OCI-M2 (cell line): ENCODE results near the gene SEPTIN1.
"Not testable (repeated sequence)": the region's sequence is repeated elsewhere in the genome, so short reads cannot be mapped to it uniquely, and the experiment has no call there.

Experiments
- DNase-seq: peaks from one replicate; lab custom pipeline; 2025; ENCODE audit not compliant: unreplicated experiment; lab: John Stamatoyannopoulos, UW

The SEPTIN1 gene

DNA sequence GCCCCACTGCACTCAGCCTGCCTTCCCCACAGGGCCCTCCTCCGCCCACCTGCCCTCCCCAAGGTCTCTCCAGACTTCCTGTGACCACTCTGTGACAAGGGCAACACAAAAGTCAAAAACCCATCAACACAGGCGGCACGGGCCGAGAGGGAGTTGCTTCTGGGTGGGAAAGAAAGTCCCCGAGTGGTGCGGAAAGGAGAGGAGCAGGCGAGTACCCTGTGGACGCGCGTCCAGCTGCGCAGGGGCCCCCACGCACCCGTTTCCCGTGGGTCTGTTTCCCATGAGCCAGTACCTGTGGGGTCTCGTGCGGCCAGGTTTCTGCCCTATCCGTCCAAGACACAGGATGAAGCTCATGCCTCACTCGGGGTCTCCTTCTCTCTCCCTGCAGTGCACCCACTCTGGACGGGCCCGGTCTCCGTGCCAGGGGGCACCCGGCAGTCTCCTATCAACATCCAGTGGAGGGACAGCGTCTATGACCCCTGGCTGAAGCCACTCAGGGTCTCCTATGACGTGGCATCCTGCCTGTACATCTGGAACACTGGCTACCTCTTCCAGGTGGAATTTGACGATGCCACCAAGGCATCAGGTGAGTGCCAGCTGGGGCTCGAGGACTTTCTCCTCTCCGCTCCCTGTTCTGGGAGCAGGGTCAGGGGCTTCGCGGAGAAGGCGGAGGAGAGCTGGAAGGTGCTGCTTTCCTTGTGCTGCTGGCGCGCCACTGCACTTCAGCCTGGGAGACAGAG is 39.4 kb downstream of the SEPTIN1 start:
- DNase-seq = no peak

- DNase-seq = not testable (repeated sequence)
Measured at GRCh38 chr16:30341971-30342370, 40.4 kb downstream of the SEPTIN1 start.

- DNase-seq = no peak
Measured at GRCh38 chr16:30340621-30341020, 41.7 kb downstream of the SEPTIN1 start.

GRCh38 chr16:30338715-30339114 is 43.6 kb downstream of the SEPTIN1 start:
- not testable (repeated sequence) for DNase-seq

DNA sequence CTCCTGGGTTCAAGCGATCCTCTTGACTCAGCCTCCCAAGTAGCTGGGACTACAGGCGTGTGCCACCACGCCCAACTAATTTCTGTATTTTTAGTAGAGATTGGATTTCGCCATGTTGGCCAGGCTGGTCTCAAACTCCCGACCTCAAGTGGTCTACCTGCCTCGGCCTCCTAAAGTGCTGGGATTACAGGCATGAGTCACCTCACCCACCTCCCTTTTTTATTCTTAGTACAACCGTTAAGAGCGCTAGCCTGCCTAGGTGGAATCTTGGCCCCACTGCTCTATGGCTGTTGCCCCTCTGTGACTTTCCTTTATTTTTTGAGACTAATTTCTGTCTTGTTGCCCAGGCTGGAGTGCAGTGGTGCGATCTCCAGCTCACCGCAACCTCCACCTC is 44.4 kb downstream of the SEPTIN1 start:
- not testable (repeated sequence) for DNase-seq

- no peak for DNase-seq
Measured at GRCh38 chr16:30335598-30336474, 46.5 kb downstream of the SEPTIN1 start.

DNA sequence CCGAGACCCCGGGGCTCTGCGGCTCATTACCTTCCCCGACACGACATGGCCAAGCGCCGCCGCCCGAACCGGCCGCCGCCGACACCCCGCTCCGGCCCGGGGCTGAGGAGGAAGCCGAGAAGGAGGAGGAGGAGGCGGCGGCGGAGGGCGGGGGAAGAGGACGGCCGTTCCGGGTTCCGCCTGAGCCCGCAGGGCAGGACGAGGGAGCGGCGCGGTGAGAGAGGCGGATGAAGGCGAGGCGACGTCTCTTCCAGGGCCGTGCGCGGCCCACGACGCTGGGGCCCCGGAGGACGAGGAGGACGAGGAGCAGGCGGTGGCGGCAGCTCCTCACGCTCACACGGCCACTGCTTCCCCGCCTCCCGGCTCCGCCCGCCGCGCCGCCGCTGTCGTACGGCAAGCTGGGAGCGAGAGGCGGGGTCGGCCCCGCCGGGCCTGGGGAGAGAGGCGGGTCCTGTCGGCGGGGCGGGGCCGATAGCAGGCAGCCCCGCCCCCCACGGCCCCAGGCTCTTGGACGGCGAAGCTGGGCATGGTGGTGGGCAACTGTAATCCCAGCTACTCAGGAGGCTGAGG is 47.2 kb downstream of the SEPTIN1 start:
- DNase-seq = not testable (repeated sequence)

DNA sequence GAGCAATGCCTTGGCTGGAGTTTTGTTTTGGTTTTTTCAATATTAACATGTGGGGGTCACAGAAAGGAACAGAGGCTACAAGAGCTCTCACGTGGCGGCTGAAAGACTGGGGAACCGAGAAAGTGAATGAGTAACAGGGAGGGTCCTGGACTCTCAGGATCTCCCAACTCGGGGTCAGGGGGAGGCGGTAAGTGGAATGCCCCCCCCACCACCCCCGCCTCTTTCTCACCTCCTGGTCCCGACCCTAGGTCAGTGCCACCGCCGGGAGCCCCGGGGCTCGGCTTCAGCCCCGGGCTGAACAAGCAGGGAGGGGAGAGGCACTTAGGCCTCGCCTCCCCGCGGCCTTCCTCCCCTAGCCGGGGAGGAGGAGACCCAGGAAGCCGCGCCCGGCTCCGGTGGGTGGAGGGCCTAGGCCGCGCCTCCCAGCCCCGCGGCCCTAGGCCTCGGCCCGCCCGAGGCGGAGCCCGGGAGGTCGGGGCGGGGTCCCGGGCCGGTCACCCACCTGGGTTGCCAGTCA is 47.8 kb downstream of the SEPTIN1 start:
- not testable (repeated sequence) for DNase-seq
